H9 (cell line): ENCODE measurements around the gene MYOF. TPM values are rescaled to one million over a fixed set of nuclear protein-coding genes. Genes with fewer than 3 reads are reported as not detected.
"Not testable (repeated sequence)": the region's sequence is repeated elsewhere in the genome, so short reads cannot be mapped to it uniquely, and the experiment has no call there.

ENCODE experiments used
- DNase-seq: peaks from one replicate; pipeline ENCODE4 v3.0.0-alpha.2; 2017
- H2AFZ ChIP-seq: one replicate; pipeline ENCODE4 v1.6.1; 2013; ENCODE audit warnings: mild to moderate bottlenecking, low read length, control low read depth, moderate library complexity
- H2AK5ac ChIP-seq: 2 replicates; pipeline ENCODE4 v1.6.1; 2013; ENCODE audit warnings: low read length, control low read depth, mixed read lengths; ENCODE audit not compliant: insufficient read length
- H2BK120ac ChIP-seq: one replicate; pipeline ENCODE4 v1.6.1; 2013; ENCODE audit warnings: low read depth, mild to moderate bottlenecking, low read length, control low read depth, inconsistent platforms; ENCODE audit not compliant: poor library complexity, severe bottlenecking
- H2BK12ac ChIP-seq: 2 replicates; pipeline ENCODE4 v1.6.1; 2013; ENCODE audit warnings: low read length, control low read depth, mixed read lengths, low read depth; ENCODE audit not compliant: insufficient read length
- H2BK15ac ChIP-seq: 2 replicates; pipeline ENCODE4 v1.6.1; 2013; ENCODE audit warnings: low read depth, low read length, control low read depth
- H2BK20ac ChIP-seq: one replicate; pipeline ENCODE4 v1.6.1; 2013; ENCODE audit warnings: low read depth, mild to moderate bottlenecking, low read length, control low read depth, inconsistent platforms; ENCODE audit not compliant: poor library complexity, severe bottlenecking
- H2BK5ac ChIP-seq: 2 replicates; pipeline ENCODE4 v1.6.1; 2013; ENCODE audit warnings: low read length, control low read depth, mixed read lengths; ENCODE audit not compliant: insufficient read length
- H3K14ac ChIP-seq: 2 replicates; pipeline ENCODE4 v1.6.1; 2013; ENCODE audit warnings: low read length, control low read depth; ENCODE audit not compliant: insufficient read depth
- H3K18ac ChIP-seq: 2 replicates; pipeline ENCODE4 v1.6.1; 2013; ENCODE audit warnings: low read depth, mild to moderate bottlenecking, mixed read lengths, low read length, control low read depth; ENCODE audit not compliant: insufficient read length
- H3K23ac ChIP-seq: 2 replicates; pipeline ENCODE4 v1.6.1; 2013; ENCODE audit warnings: low read length, control low read depth, mixed read lengths, low read depth; ENCODE audit not compliant: insufficient read length
- H3K23me2 ChIP-seq: 2 replicates; pipeline ENCODE4 v1.6.1; 2013; ENCODE audit warnings: low read depth, mild to moderate bottlenecking, mixed read lengths, low read length, control low read depth; ENCODE audit not compliant: insufficient read length, poor library complexity, severe bottlenecking
- H3K27ac ChIP-seq: 2 replicates; pipeline ENCODE4 v1.5.1; 2013; ENCODE audit warnings: low read length, control low read depth, mixed read lengths, low read depth; ENCODE audit not compliant: insufficient read length
- H3K27me3 ChIP-seq: 2 replicates; pipeline ENCODE4 v1.6.1; 2013; ENCODE audit warnings: low read length, control low read depth, inconsistent platforms; ENCODE audit not compliant: insufficient read depth
- H3K4ac ChIP-seq: 2 replicates; pipeline ENCODE4 v1.6.1; 2013; ENCODE audit warnings: low read depth, mild to moderate bottlenecking, control low read depth, inconsistent platforms, low read length, moderate library complexity
- H3K4me1 ChIP-seq: 2 replicates; pipeline ENCODE4 v1.6.1; 2013; ENCODE audit warnings: low read length, control low read depth, inconsistent platforms; ENCODE audit not compliant: insufficient read depth
- H3K4me2 ChIP-seq: 2 replicates; pipeline ENCODE4 v1.6.1; 2013; ENCODE audit warnings: low read length, control low read depth, mixed read lengths; ENCODE audit not compliant: insufficient read length, insufficient read depth
- H3K56ac ChIP-seq: 2 replicates; pipeline ENCODE4 v1.6.1; 2013; ENCODE audit warnings: low read depth, mild to moderate bottlenecking, mixed read lengths, low read length, control low read depth; ENCODE audit not compliant: insufficient read length
- H3K79me1 ChIP-seq: 2 replicates; pipeline ENCODE4 v1.6.1; 2013; ENCODE audit warnings: low read depth, mild to moderate bottlenecking, moderate library complexity, low read length, control low read depth, inconsistent platforms; ENCODE audit not compliant: insufficient read depth, poor library complexity, severe bottlenecking
- H3K79me2 ChIP-seq: 2 replicates; pipeline ENCODE4 v1.6.1; 2013; ENCODE audit warnings: low read length, control low read depth, inconsistent platforms; ENCODE audit not compliant: insufficient read depth
- H3K9ac ChIP-seq: 2 replicates; pipeline ENCODE4 v1.6.1; 2013; ENCODE audit warnings: low read length, control low read depth, mixed read lengths; ENCODE audit not compliant: insufficient read length; ENCODE audit errors: extremely low read depth
- H3K9me3 ChIP-seq: one replicate; pipeline ENCODE4 v1.6.1; 2013; ENCODE audit warnings: low read depth, low read length, inconsistent platforms; ENCODE audit not compliant: control insufficient read depth
- H3T11ph ChIP-seq: one replicate; pipeline ENCODE4 v1.6.1; 2013; ENCODE audit warnings: mild to moderate bottlenecking, low read length, control low read depth, inconsistent platforms
- H4K20me1 ChIP-seq: one replicate; pipeline ENCODE4 v1.6.1; 2013; ENCODE audit not compliant: control insufficient read depth, insufficient read length, insufficient read depth
- H4K5ac ChIP-seq: 2 replicates; pipeline ENCODE4 v1.6.1; 2013; ENCODE audit warnings: low read depth, mild to moderate bottlenecking, mixed read lengths, low read length, control low read depth; ENCODE audit not compliant: insufficient read length
- H4K8ac ChIP-seq: replicated peaks from 2 replicates; pipeline ENCODE4 v1.6.1; 2013; ENCODE audit warnings: low read length, control low read depth, mixed read lengths, low read depth; ENCODE audit not compliant: insufficient read length
- H4K91ac ChIP-seq: 2 replicates; pipeline ENCODE4 v1.6.1; 2013; ENCODE audit warnings: low read depth, mild to moderate bottlenecking, moderate library complexity, mixed read lengths, low read length, control low read depth; ENCODE audit not compliant: insufficient read length
- H3K27ac Mint-ChIP-seq, 3 experiments: 2 replicates in 2 of 3; 3 replicates in 1 of 3; pipeline ENCODE4 v1.8.0; 2020 to 2021; ENCODE audit warnings: mixed read lengths in 3 of 3, mild to moderate bottlenecking in 1 of 3, moderate library complexity in 1 of 3
- H3K27me3 Mint-ChIP-seq: 2 replicates; pipeline ENCODE4 v1.8.0; 2021; ENCODE audit warnings: low read depth, mild to moderate bottlenecking, moderate library complexity, mixed read lengths
- H3K36me3 Mint-ChIP-seq, 3 experiments: 2 replicates in 2 of 3; 3 replicates in 1 of 3; pipeline ENCODE4 v1.8.0; 2020 to 2021; ENCODE audit warnings: low read depth in 3 of 3, mixed read lengths in 3 of 3; ENCODE audit not compliant: insufficient read depth in 1 of 3
- H3K4me1 Mint-ChIP-seq, 2 experiments: 2 replicates each; pipeline ENCODE4 v1.8.0; 2020; ENCODE audit warnings: mixed read lengths in 2 of 2
- H3K4me3 Mint-ChIP-seq, 2 experiments: 2 replicates in 1 of 2; 3 replicates in 1 of 2; pipeline ENCODE4 v1.8.0; 2020 to 2021; ENCODE audit warnings: mild to moderate bottlenecking in 2 of 2, mixed read lengths in 2 of 2, moderate library complexity in 1 of 2
- H3K9me3 Mint-ChIP-seq, 2 experiments: 2 replicates in 1 of 2; 3 replicates in 1 of 2; pipeline ENCODE4 v1.8.0; 2020; ENCODE audit warnings: mild to moderate bottlenecking in 2 of 2, mixed read lengths in 2 of 2, moderate library complexity in 1 of 2
- WGBS: extraction: QIAGEN DNeasy Blood & Tissue Kit; methylation state at CpG from one replicate; pipeline ENCODE4 v1.1.7; 2013; ENCODE audit warnings: missing lambda C conversion rate, low lambda C conversion rate, mixed read lengths; ENCODE audit not compliant: insufficient read length; ENCODE audit errors: extremely low coverage; 5-methylcytosine and 5-hydroxymethylcytosine counted together
- total RNA-seq: library from RNA; stranded (reverse); gene quantifications from 2 replicates; pipeline ENCODE4 v1.2.1, GENCODE V29; 2021
- TF ChIP-seq, protein P1 (sequence below): fragments of 200-600 bp; sonication (generic); conservative IDR thresholded peaks from 3 replicates; pipeline ENCODE4 v1.8.0; 2021; ENCODE audit warnings: antibody characterized with exemption, mild to moderate bottlenecking

The MYOF gene
- total RNA-seq, 1 experiment from 2014 or later = 2.8 TPM

GRCh38 chr10:93363891-93364648, 118.1 kb downstream of the MYOF start:
- WGBS = no CpG with 5 or more reads among the region's 22 CpGs
- Histone ChIP-seq H3K4ac (no peak overlapping the region), H2BK5ac (no peak overlapping the region), H3T11ph (no peak overlapping the region), H3K9ac (no peak overlapping the region), H3K23ac (no peak overlapping the region), H2BK20ac (no peak overlapping the region), H3K4me2 (no peak overlapping the region), H3K18ac (no peak overlapping the region), H3K9me3 (no peaks in the 10 kb centered on the region), H3K4me1 (no peaks in the 10 kb centered on the region), H2BK12ac (no peak overlapping the region), H3K23me2 (no peaks in the 10 kb centered on the region), H4K20me1 (no peaks in the 10 kb centered on the region), H3K27ac (no peak overlapping the region), H3K79me1 (no peaks in the 10 kb centered on the region), H4K91ac (no peak overlapping the region), H3K14ac (no peak overlapping the region), H3K56ac (no peak overlapping the region), H3K27me3 (no peaks in the 10 kb centered on the region), H4K8ac (no peak overlapping the region), H2AK5ac (no peak overlapping the region), H4K5ac (no peak overlapping the region), H2AFZ (no peak overlapping the region), H2BK120ac (no peak overlapping the region), H3K79me2 (no peaks in the 10 kb centered on the region), H2BK15ac (no peak overlapping the region)
- no peak for DNase-seq
- Mint-ChIP-seq H3K27me3 (no peaks in the 10 kb centered on the region), H3K4me3 (no peak overlapping the region), H3K4me1 (peaks cover 9 to 16% of the 10 kb centered on the region in 2 experiments), H3K36me3 (peaks cover 0 to 2% (median 1%) of the 10 kb centered on the region in 3 experiments; a peak in 3 of 7 replicates), H3K9me3 (peaks cover 0 to 2% of the 10 kb centered on the region in 2 experiments; a peak in 2 of 5 replicates), H3K27ac (no peak overlapping the region)
- TF ChIP-seq, protein P1, sequence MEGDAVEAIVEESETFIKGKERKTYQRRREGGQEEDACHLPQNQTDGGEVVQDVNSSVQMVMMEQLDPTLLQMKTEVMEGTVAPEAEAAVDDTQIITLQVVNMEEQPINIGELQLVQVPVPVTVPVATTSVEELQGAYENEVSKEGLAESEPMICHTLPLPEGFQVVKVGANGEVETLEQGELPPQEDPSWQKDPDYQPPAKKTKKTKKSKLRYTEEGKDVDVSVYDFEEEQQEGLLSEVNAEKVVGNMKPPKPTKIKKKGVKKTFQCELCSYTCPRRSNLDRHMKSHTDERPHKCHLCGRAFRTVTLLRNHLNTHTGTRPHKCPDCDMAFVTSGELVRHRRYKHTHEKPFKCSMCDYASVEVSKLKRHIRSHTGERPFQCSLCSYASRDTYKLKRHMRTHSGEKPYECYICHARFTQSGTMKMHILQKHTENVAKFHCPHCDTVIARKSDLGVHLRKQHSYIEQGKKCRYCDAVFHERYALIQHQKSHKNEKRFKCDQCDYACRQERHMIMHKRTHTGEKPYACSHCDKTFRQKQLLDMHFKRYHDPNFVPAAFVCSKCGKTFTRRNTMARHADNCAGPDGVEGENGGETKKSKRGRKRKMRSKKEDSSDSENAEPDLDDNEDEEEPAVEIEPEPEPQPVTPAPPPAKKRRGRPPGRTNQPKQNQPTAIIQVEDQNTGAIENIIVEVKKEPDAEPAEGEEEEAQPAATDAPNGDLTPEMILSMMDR = no peak

GRCh38 chr10:93358398-93358797, 123.7 kb downstream of the MYOF start:
- not testable (repeated sequence) for H3K56ac ChIP-seq, H2BK20ac ChIP-seq, H3K27me3 ChIP-seq, H2BK5ac ChIP-seq, H2AFZ ChIP-seq, H4K8ac ChIP-seq, H2BK120ac ChIP-seq, H3K27ac Mint-ChIP-seq, H3K27me3 Mint-ChIP-seq, H3K18ac ChIP-seq, H3K23ac ChIP-seq, H2BK12ac ChIP-seq, H3K36me3 Mint-ChIP-seq, H2AK5ac ChIP-seq, H2BK15ac ChIP-seq, H3K4ac ChIP-seq, H3K27ac ChIP-seq, H3K79me1 ChIP-seq, H3K4me1 Mint-ChIP-seq, H3K14ac ChIP-seq, H3K4me3 Mint-ChIP-seq, H3K9me3 ChIP-seq, DNase-seq, H3K9ac ChIP-seq, H3K4me2 ChIP-seq, H3T11ph ChIP-seq, H4K5ac ChIP-seq, H3K4me1 ChIP-seq, H4K20me1 ChIP-seq, H3K9me3 Mint-ChIP-seq, H4K91ac ChIP-seq, H3K23me2 ChIP-seq, H3K79me2 ChIP-seq
- WGBS = no CpG with 5 or more reads among the region's 4 CpGs
